Activated CD4-positive, alpha-beta T cell treated with anti-CD3 and anti-CD28 coated beads for 1 hour (primary cell): ENCODE data around the gene MAS1L.

ENCODE experiments used
- DNase-seq: peaks from one replicate; pipeline ENCODE4 v3.0.0-alpha.2; 2020

Gene MAS1L

GRCh38 chr6:29487660-29488059, at the start of gene MAS1L:
TSS of gene MAS1L (minus strand) at chr6:29487956. CDS start at chr6:29487902, 54 bp downstream.
- DNase-seq = no peak

- no peak for DNase-seq
Observed at GRCh38 chr6:29532320-29532951, 44.7 kb upstream of the MAS1L start.

- no peak for DNase-seq
Observed at GRCh38 chr6:29531668-29532067, 43.9 kb upstream of the MAS1L start.

GRCh38 chr6:29530671-29531310, 43.0 kb upstream of the MAS1L start:
- DNase-seq = no peak

GRCh38 chr6:29529956-29530355, 42.2 kb upstream of the MAS1L start:
- no peak for DNase-seq

GRCh38 chr6:29528988-29529560, 41.3 kb upstream of the MAS1L start:
- no peak for DNase-seq

- no peak for DNase-seq
Observed at GRCh38 chr6:29528300-29528931, 40.7 kb upstream of the MAS1L start.

- DNase-seq = no peak
Observed at GRCh38 chr6:29527564-29527963, 39.8 kb upstream of the MAS1L start.

- no peak for DNase-seq
Observed at GRCh38 chr6:29527126-29527525, 39.4 kb upstream of the MAS1L start.

- no peak for DNase-seq
Observed at GRCh38 chr6:29525311-29525639, 37.5 kb upstream of the MAS1L start.

GRCh38 chr6:29524444-29525310, 36.9 kb upstream of the MAS1L start:
- DNase-seq = no peak

GRCh38 chr6:29524044-29524443, 36.3 kb upstream of the MAS1L start:
- no peak for DNase-seq

- DNase-seq = no peak
Observed at GRCh38 chr6:29522227-29522626, 34.5 kb upstream of the MAS1L start.

- no peak for DNase-seq
Observed at GRCh38 chr6:29521006-29521680, 33.4 kb upstream of the MAS1L start.

GRCh38 chr6:29520232-29520631, 32.5 kb upstream of the MAS1L start:
- no peak for DNase-seq

- DNase-seq = no peak
Observed at GRCh38 chr6:29519291-29520010, 31.7 kb upstream of the MAS1L start.

GRCh38 chr6:29517728-29518440, 30.1 kb upstream of the MAS1L start:
- no peak for DNase-seq

- no peak for DNase-seq
Observed at GRCh38 chr6:29517245-29517644, 29.5 kb upstream of the MAS1L start.

- DNase-seq = no peak
Observed at GRCh38 chr6:29516108-29516507, 28.4 kb upstream of the MAS1L start.

GRCh38 chr6:29510746-29511300, 23.1 kb upstream of the MAS1L start:
- no peak for DNase-seq

- no peak for DNase-seq
Observed at GRCh38 chr6:29510202-29510601, 22.4 kb upstream of the MAS1L start.
